HPDE6-E6E7 (cell line): ENCODE data around the gene CACNA1A.
"Not testable (repeated sequence)": the region's sequence is repeated elsewhere in the genome, so short reads cannot be mapped to it uniquely, and the experiment has no call there.

Experiments
- DNase-seq: peaks from one replicate; pipeline ENCODE4 v3.0.0; 2011; ENCODE audit warnings: missing footprints; ENCODE audit errors: extremely low spot score

The CACNA1A gene

GRCh38 chr19:13363954-13364353 lies 142.3 kb downstream of the CACNA1A start:
- DNase-seq = no peak

DNA sequence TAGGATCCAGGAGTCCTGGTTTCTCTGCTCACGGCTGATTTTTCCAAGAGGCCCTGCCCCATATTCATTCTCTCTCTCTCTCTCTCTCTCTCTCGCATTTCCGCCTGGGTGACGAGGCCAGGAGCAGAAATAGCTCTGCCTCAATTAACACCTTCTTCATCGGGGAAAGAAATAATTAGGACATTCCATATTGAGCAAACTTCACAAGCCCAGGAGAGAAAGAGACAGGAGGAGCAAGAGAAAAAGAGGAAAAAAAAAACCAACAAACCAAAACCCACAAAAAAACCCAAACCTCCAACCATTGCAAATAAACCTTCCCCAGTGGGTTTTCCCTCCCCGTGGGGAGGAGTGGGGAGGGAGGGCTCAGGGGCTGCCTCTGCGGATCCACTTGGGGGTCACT lies 143.0 kb downstream of the CACNA1A start:
- no peak for DNase-seq

DNA sequence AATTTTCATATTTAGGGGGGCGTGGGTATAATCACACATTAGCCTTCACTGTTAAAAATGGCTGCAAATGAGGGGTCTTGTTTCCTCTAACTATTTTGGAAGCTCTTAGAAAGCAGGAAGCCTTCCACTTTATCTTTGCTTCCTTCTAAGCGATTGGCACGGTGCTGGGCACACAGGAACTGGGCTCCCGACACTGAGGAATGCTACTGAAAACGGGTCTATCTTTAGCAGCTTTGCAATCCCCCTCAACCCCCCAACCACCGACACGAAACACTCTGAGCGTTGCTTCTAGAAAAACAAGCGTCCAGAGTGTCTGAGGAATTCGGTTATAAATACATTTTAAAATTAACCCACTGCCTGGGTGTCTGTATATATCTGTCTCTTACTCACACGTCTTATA lies 143.6 kb downstream of the CACNA1A start:
- DNase-seq = no peak

DNA sequence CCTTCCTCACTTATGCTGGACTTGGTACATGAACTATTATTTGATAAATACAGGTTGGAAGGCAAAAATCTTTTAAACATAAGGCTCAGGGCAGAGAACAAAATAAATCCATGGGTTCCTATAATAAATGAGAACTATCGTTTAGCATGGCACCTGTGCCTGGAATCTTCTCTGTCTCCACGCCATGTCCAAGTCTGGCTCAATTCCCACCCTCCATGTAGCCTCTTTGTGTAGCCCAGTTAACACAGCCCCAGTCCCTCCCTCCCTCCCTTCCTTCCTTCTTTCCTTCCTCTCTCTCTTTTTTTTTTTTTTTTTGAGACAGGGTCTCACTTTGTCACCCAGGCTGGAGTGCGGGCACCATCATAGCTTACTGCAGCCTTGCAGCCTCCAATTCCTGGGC lies 144.6 kb downstream of the CACNA1A start:
- DNase-seq = not testable (repeated sequence)

GRCh38 chr19:13356686-13357280 lies 149.5 kb downstream of the CACNA1A start:
- no peak for DNase-seq

- DNase-seq = no peak
These were observed 150.1 kb downstream of the CACNA1A start for GRCh38 chr19:13356185-13356584.

GRCh38 chr19:13355356-13355755 lies 150.9 kb downstream of the CACNA1A start:
- no peak for DNase-seq

- DNase-seq = no peak
These were observed 152.7 kb downstream of the CACNA1A start for GRCh38 chr19:13353625-13354024.

DNA sequence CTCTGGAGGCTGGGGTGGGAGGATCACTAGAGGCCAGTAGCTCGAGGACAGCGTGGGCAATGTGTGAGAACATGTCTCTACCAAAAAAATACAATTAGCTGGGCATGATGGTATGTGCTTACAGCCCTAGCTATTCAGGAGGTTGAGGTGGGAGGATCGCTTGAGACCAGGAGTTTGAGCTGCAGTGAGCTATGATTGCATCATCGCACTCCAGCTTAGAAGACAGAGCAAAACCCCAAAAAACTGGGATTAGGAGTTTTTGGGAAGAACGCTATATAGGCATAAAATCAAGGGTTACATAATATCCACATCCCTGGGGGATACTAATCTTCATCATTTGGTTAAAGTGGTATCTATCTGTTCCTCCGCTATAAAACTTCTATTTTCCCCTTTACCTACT lies 155.5 kb downstream of the CACNA1A start:
- no peak for DNase-seq

GRCh38 chr19:13350072-13350471 lies 156.2 kb downstream of the CACNA1A start:
- DNase-seq = no peak

- no peak for DNase-seq
These were observed 158.9 kb downstream of the CACNA1A start for GRCh38 chr19:13347367-13347766.

DNA sequence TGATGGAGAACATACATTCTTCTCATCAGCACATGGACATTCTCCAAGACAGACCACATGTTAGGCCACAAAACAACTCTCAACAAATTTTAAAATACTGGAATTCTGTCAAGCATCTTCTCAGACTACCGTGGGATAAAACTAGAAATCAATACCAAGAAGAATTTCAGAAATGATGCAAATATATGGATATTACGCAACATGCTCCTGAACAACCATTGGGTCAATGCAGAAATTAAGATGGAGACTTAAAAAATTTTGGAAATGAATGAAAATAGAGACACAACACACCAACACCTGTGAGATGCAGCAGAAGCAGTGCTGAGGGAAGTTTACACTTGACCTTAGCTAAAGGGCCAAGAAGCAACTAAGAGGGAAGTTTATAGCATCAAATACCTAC lies 162.8 kb downstream of the CACNA1A start:
- no peak for DNase-seq

GRCh38 chr19:13342672-13343071 lies 163.6 kb downstream of the CACNA1A start:
- no peak for DNase-seq

DNA sequence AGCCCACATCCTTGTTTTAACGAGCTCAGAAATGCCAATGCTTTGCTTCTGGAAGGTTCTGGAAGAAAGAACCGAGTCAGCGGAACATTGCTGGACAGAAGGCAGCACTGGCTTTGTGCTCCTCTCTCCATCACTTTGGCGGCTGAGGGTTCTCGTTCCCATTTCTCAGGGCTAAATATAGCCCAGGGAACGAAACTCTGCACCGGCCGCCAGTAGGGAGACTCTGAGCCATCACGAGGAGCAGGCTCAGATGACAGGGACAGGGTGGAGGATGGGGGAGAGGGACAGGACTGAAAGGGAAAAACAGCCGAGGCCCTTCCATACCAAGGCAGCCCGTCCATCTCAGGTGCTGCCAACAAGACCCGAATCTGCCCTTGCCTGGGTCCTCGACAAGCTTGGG lies 166.4 kb downstream of the CACNA1A start:
- DNase-seq = no peak

- no peak for DNase-seq
These were observed 169.1 kb downstream of the CACNA1A start for GRCh38 chr19:13337181-13337580.

DNA sequence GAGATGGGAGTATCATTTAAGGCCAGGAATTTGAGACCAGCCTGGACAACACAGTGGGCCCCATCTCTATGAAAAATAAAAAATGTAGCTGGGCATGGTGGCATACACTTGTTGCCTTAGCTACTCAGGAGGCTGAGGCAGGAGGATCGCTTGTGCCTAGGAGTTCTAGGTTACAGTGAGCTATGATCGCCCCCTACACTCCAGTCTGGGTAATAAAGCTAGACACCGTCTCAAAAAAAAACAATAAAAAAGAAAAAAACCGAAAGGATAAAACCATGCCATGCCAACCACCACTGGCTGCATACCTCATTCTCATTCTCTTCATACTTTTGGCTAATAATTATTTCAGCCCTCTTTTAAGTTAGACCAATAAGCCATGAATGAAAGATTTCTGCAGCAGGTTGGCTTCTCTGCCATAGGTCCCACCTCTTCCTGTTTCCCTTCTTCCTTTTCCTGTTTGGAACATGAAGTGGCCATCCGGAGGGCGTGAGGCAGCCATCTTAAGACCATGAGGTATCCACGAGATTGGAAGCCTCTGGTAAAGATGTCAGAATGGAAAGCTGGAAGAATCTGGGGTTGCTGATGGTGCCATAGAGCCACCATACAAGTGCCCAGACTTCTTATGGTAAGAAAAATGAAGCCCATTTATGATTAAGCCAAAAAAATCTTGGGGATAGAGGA lies 171.3 kb downstream of the CACNA1A start:
- DNase-seq = no peak

GRCh38 chr19:13330285-13330684 lies 176.0 kb downstream of the CACNA1A start:
- no peak for DNase-seq

DNA sequence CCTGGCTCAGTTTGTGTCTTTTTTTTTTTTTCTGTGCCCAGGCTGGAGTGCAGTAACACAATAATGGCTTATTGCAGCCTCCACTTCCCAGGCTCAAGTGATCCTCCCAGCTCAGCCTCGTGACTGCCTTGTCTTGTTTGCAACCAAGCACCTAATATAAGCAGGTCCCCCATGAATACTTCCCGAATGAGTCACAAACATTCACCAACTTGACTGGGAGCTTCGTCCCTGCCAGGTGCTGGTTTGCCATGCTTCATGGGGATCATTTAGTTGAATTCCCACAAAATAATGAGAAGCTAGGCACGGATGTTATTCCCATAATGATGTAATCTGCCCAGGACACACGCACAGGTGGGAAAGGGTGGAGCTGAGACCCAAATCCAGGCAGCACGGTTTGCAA lies 176.5 kb downstream of the CACNA1A start:
- no peak for DNase-seq

- no peak for DNase-seq
These were observed 178.0 kb downstream of the CACNA1A start for GRCh38 chr19:13328241-13328640.

- DNase-seq = no peak
These were observed 186.8 kb downstream of the CACNA1A start for GRCh38 chr19:13319526-13319925.

- DNase-seq = no peak
These were observed 188.1 kb downstream of the CACNA1A start for GRCh38 chr19:13318190-13318589.

DNA sequence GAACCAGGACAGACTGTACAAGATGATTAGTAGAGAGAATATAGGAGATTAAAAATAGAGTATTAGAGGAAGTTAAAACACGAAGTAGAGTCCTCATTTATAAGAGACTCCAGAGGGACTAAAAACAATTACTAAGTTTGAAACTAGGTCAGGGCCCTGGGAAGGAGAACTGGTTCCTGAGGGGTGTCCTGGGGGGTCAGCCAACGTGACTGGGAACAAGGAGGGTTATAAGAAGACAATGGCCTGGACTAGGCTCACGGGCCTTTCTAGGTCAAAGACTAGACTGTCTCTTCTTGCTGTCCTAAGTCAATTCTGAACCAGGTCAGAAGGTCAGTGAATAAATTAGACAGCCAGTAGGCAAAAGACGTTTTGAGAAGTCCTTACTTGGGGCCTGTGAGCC lies 190.8 kb downstream of the CACNA1A start:
- DNase-seq = no peak

GRCh38 chr19:13314761-13315160 lies 191.5 kb downstream of the CACNA1A start:
- DNase-seq = no peak

GRCh38 chr19:13313875-13314274 lies 192.4 kb downstream of the CACNA1A start:
- no peak for DNase-seq
